ENCODE data around the gene SPACA9.

SPACA9 gene

GRCh38 chr9:132923346-132923902, 44.7 kb downstream of the SPACA9 start:
- no peak for DNase-seq (ENCODE audit: insufficient read length)
- TF ChIP-seq POLR2AphosphoS5 (IDR thresholded peaks at IDR 0.05; ENCODE audit: low read depth, low read length) (no peak), TAF1 (IDR thresholded peaks at IDR 0.05; ENCODE audit: borderline replicate concordance, low read depth, low read length) (no peak), POLR2A (IDR thresholded peaks at IDR 0.05; ENCODE audit: low read depth, low read length) (no peak)
- FAIRE-seq: no peak

- FAIRE-seq (no peak), DNase-seq (ENCODE audit: insufficient read length) (no peak)
- TF ChIP-seq POLR2AphosphoS5 (IDR thresholded peaks at IDR 0.05; ENCODE audit: low read depth, low read length) (no peak), TAF1 (IDR thresholded peaks at IDR 0.05; ENCODE audit: borderline replicate concordance, low read depth, low read length) (no peak), POLR2A (IDR thresholded peaks at IDR 0.05; ENCODE audit: low read depth, low read length) (no peak)
Measured at GRCh38 chr9:132927704-132928103, 49.0 kb downstream of the SPACA9 start.

- TF ChIP-seq TAF1 (IDR thresholded peaks at IDR 0.05; ENCODE audit: borderline replicate concordance, low read depth, low read length) (no peak), POLR2A (IDR thresholded peaks at IDR 0.05; ENCODE audit: low read depth, low read length) (no peak), POLR2AphosphoS5 (IDR thresholded peaks at IDR 0.05; ENCODE audit: low read depth, low read length) (no peak)
- no peak for DNase-seq (ENCODE audit: insufficient read length)
- FAIRE-seq: no peak
Measured at GRCh38 chr9:132931178-132931735, 52.6 kb downstream of the SPACA9 start.

- FAIRE-seq: no peak
- TF ChIP-seq POLR2A (IDR thresholded peaks at IDR 0.05; ENCODE audit: low read depth, low read length) (no peak), TAF1 (IDR thresholded peaks at IDR 0.05; ENCODE audit: borderline replicate concordance, low read depth, low read length) (no peak), POLR2AphosphoS5 (IDR thresholded peaks at IDR 0.05; ENCODE audit: low read depth, low read length) (no peak)
Measured at GRCh38 chr9:132935026-132935425, 56.3 kb downstream of the SPACA9 start.

GRCh38 chr9:132937463-132937901, 58.8 kb downstream of the SPACA9 start:
- no peak for TF ChIP-seq POLR2AphosphoS5 (IDR thresholded peaks at IDR 0.05; ENCODE audit: low read depth, low read length)
- no peak for TF ChIP-seq POLR2A (IDR thresholded peaks at IDR 0.05; ENCODE audit: low read depth, low read length)
- no peak for TF ChIP-seq TAF1 (IDR thresholded peaks at IDR 0.05; ENCODE audit: borderline replicate concordance, low read depth, low read length)
- FAIRE-seq (no peak), DNase-seq (ENCODE audit: insufficient read length) (no peak)

More at GRCh38 chr9:132935026-132935425, 56.3 kb downstream of the SPACA9 start:
- DNase-seq (ENCODE audit: insufficient read length): no peak

- DNase-seq (ENCODE audit: insufficient read length): no peak
- no peak for TF ChIP-seq POLR2AphosphoS5 (IDR thresholded peaks at IDR 0.05; ENCODE audit: low read depth, low read length)
- no peak for TF ChIP-seq TAF1 (IDR thresholded peaks at IDR 0.05; ENCODE audit: borderline replicate concordance, low read depth, low read length)
- TF ChIP-seq POLR2A (IDR thresholded peaks at IDR 0.05; ENCODE audit: low read depth, low read length): no peak
- no peak for FAIRE-seq
Measured at GRCh38 chr9:132939169-132939568, 60.5 kb downstream of the SPACA9 start.
